ENCODE data around the gene ZNF567.
"Not testable (repeated sequence)": the region's sequence is repeated elsewhere in the genome, so short reads cannot be mapped to it uniquely, and the experiment has no call there.

The ZNF567 gene

DNA sequence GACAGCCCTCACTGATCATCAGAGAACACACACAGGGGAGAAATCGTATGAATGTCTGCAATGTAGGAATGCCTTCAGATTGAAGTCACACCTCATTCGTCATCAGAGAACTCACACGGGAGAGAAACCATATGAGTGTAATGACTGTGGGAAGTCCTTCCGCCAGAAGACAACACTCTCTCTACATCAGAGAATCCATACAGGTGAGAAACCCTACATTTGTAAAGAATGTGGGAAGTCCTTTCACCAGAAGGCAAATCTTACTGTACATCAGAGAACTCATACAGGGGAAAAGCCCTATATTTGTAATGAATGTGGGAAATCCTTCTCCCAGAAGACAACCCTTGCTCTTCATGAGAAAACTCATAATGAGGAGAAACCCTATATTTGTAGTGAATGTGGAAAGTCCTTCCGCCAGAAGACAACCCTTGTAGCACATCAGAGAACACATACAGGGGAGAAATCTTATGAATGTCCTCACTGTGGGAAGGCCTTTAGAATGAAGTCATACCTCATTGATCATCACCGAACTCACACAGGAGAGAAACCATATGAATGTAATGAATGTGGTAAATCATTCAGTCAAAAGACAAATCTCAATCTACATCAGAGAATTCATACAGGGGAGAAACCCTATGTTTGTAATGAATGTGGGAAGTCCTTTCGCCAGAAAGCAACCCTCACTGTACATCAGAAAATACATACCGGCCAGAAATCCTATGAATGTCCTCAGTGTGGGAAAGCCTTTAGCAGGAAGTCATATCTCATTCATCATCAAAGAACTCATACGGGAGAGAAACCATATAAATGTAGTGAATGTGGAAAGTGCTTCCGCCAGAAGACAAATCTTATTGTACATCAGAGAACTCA, 32.5 kb downstream of the ZNF567 start:
- DNase-seq: peak; percentile 39 to 40

DNA sequence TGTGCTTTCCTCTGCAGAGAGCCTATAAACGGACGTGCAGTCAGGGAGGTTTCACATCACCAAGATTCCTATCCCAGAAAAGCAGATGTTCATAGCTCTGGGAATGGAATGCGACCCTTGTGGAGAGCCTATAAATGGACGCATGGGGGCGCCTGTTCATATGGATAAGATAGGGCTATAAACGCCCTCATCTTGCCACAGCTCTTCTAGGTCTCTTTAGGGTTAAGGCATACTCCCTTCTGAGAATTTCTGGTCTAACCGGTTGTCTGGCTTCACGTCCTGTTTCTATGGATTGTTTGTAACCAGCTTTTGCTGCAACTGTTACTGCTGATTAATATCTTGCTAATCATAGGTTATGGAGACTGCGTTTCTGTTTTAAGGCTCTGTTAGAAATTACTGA, 48.8 kb downstream of the ZNF567 start:
- not testable (repeated sequence) for DNase-seq

More for the DNA sequence above, 32.5 kb downstream of the ZNF567 start:
- TF ChIP-seq GATA1 (IDR thresholded peaks at IDR 0.05; ENCODE audit: low read depth, low read length) (no peak), POLR2A (IDR thresholded peaks at IDR 0.05; ENCODE audit: low read length) (no peak)

DNA sequence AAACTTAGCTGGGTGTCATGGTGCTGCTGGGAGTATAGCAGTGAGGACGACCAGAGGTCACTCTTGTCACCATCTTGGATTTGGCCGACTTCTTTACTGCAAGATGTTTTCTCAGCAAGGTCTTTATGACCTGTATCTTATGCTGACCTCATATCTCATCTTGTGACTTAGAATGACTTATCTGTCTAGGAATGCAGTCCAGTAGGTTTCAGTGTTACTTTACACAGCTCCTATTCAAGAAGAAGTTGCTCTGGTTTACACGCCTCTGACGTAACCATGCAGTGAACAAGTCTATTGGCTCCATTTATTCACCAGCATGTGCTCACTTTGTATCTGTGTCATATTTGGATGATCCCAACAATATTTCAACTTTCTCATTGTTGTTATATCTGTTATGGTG, 58.5 kb downstream of the ZNF567 start:
- DNase-seq: no peak
- TF ChIP-seq GATA1 (IDR thresholded peaks at IDR 0.05; ENCODE audit: low read depth, low read length): no peak
- no peak for TF ChIP-seq POLR2A (IDR thresholded peaks at IDR 0.05; ENCODE audit: low read length)

DNA sequence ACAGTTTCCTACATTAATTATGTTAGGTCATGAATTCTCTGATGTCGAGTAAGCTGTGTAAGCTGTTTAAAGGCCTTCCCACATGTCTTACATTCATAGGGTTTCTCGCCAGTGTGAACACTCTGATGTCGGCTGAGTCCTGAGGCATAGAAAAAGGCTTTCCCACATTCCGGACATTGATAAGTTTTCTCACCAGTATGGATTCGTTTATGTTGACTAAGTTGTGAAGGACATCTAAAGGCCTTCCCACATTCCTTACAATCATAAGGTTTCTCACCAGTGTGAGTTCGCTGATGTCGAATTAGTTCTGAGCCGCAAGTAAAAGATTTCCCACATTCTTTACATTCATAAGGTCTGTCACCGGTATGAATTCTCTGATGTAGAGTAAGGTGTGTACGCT, 60.3 kb downstream of the ZNF567 start:
- no peak for DNase-seq
- TF ChIP-seq GATA1 (IDR thresholded peaks at IDR 0.05; ENCODE audit: low read depth, low read length) (no peak), POLR2A (IDR thresholded peaks at IDR 0.05; ENCODE audit: low read length) (no peak)

DNA sequence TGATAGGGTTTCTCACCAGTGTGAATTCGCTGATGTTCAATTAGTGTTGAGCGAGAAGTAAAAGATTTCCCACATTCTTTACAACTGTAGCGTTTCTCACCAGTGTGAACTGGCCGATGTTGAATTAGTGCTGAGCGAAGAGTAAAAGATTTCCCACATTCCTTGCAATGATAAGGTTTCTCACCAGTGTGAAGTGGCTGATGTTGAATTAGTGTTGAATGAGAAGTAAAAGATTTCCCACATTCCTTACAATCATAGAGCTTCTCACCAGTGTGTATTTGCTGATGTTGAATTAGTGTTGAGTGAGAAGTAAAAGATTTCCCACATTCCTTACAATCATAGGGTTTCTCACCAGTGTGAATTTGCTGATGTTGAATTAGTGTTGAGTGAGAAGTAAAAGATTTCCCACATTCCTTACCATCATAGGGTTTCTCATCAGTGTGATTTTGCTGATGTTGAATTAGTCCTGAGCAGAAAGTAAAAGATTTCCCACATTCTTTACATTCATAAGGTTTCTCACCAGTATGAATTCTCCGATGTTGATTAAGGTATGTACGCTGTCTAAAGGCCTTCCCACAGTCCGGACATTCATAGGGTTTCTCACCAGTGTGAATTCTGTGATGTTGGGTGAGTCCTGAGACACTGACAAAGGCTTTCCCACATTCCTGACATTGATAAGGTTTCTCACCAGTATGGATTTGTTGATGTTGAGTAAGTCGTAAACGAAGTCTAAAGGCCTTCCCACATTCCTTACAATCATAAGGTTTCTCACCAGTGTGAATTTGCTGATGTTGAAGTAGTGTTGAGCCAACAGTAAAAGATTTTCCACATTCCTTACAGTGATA, 61.2 kb downstream of the ZNF567 start:
- DNase-seq: peak in 1 of 2 experiments; percentile 51
- TF ChIP-seq GATA1 (IDR thresholded peaks at IDR 0.05; ENCODE audit: low read depth, low read length) (no peak), POLR2A (IDR thresholded peaks at IDR 0.05; ENCODE audit: low read length) (no peak)

DNA sequence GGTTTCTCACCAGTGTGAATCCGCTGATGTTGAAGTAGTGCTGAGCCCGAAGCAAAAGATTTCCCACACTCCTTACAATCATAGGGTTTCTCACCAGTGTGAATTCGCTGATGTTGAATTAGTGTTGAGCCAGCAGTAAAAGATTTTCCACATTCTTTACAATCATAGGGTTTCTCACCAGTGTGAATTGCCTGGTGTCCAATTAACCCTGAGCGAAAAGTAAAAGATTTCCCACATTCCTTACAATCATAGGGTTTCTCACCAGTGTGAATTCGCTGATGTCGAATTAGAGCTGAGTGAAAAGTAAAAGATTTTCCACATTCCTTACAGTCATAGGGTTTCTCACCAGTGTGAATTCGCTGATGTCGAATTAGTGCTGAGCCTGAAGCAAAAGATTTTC, 62.2 kb downstream of the ZNF567 start:
- DNase-seq: not testable (repeated sequence)

DNA sequence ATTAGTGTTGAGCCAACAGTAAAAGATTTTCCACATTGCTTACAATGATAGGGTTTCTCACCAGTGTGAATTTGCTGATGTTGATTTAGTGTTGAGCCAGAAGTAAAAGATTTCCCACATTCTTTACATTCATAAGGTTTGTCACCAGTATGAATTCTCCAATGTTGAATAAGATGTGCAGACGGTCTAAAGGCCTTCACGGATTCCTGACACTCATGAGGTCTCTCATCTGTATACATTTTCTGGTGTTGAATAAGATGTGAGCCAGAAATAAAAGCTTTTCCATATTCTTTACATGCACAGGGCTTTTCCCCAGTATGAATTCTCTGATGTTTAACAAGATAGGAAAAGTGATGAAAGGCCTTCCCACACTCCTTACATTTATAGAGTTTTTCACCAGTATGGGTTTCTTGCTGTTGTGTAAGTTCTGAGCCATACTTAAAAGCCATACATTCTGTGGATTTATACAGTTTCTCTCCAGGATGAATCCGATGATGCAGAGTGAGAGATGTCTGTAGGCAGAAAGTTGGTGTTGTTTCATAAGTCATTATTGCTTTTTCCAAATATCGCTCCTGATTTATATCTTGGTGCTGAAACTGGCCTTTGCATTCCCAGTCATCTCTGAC, 62.8 kb downstream of the ZNF567 start:
- DNase-seq: no peak
- TF ChIP-seq POLR2A (IDR thresholded peaks at IDR 0.05; ENCODE audit: low read length) (no peak), GATA1 (IDR thresholded peaks at IDR 0.05; ENCODE audit: low read depth, low read length) (no peak)
